PC-3 (cell line): Measurements from ENCODE around the gene FBF1.

Experiments used
- EZH2phosphoT487 ChIP-seq: fragments of 300-600 bp; sonication (generic); IDR thresholded peaks from 2 replicates; pipeline ENCODE4 v1.6.1; 2018; ENCODE audit warnings: mild to moderate bottlenecking, antibody characterized with exemption, low read length, borderline replicate concordance
- TF ChIP-seq, protein P1 (sequence below): fragments of 300-600 bp; sonication (generic); conservative IDR thresholded peaks from 2 replicates; pipeline ENCODE4 v1.5.1; 2017; ENCODE audit warnings: antibody characterized with exemption, low read depth, mild to moderate bottlenecking, low read length

DNA sequence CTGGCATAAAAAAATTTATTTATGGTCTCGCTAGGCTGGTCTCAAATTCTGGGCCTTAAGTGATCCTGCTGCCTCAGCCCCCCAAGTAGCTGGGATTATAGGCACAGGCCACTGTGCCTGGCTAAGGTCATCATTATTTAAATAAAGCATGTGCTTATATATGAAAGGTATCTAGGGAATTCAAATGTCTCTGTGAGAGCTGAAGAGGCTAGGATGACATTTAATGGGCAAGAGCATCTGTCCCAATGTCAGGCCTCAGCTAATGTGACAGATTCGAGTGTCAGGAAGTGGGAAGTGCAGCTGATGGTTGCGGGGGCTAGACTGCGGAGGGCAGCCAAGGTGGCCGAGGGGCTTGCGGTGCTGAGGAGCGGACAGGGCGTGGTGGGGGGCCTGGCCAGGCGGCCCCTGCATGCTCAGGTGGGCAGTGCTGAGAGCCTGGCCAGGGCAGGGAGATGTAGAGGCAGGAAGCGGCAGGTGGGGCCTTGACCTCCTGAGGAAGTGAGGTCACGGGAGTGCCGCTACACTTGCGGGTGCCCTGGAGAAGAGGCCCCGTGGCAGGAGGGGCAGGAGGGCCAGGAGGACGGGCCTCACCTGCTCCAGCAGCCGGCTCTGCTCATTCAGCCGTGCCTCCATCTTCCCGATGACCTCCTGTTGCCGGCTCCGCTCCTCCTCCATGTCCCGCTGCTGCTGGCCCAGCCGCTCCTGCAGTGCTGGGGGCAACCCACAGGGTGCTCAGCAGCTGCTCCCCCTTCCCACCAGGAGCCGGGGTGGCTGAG lies 23.5 kb downstream of the FBF1 start:
- TF ChIP-seq, protein P1, sequence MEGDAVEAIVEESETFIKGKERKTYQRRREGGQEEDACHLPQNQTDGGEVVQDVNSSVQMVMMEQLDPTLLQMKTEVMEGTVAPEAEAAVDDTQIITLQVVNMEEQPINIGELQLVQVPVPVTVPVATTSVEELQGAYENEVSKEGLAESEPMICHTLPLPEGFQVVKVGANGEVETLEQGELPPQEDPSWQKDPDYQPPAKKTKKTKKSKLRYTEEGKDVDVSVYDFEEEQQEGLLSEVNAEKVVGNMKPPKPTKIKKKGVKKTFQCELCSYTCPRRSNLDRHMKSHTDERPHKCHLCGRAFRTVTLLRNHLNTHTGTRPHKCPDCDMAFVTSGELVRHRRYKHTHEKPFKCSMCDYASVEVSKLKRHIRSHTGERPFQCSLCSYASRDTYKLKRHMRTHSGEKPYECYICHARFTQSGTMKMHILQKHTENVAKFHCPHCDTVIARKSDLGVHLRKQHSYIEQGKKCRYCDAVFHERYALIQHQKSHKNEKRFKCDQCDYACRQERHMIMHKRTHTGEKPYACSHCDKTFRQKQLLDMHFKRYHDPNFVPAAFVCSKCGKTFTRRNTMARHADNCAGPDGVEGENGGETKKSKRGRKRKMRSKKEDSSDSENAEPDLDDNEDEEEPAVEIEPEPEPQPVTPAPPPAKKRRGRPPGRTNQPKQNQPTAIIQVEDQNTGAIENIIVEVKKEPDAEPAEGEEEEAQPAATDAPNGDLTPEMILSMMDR, result no peak
- TF ChIP-seq EZH2phosphoT487, result no peak
